ENCODE data around the gene COMMD4. TPM values are rescaled to one million over a fixed set of nuclear protein-coding genes. Genes with fewer than 3 reads are reported as not detected.

COMMD4 gene
- total RNA-seq, 2 donors from 2014 or later, result 24.7 to 27.3 TPM

DNA sequence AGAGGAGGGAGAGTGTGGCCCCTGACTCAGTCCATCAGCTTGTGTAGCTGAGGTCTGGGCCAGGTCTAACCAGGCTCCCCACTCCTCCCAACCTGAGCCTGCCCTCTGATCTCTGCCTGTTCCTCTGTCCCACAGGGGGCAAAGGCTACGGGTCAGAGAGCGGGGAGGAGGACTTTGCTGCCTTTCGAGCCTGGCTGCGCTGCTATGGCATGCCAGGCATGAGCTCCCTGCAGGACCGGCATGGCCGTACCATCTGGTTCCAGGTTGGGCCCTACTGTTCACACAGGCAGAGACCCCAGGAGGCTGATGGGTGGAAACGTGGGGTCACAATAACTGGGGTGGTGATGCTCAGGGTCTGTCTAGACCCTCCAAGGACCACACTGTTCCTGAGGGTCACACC is 17.7 kb downstream of the COMMD4 start:
- ATAC-seq, result no peak
- Mint-ChIP-seq H3K27me3 (no peaks in the 10 kb centered on the region), H3K4me3 (no peak overlapping the region), H3K36me3 (ENCODE audit: low read depth) (no peaks in the 10 kb centered on the region), H3K4me1 (peaks cover 8% of the 10 kb centered on the region), H3K27ac (no peak overlapping the region)
- DNase-seq, result no peak
- no peaks in the 10 kb centered on the region for H3K9me3 ChIP-seq (ENCODE audit: control insufficient read depth, low read length, poor library complexity, severe bottlenecking)

DNA sequence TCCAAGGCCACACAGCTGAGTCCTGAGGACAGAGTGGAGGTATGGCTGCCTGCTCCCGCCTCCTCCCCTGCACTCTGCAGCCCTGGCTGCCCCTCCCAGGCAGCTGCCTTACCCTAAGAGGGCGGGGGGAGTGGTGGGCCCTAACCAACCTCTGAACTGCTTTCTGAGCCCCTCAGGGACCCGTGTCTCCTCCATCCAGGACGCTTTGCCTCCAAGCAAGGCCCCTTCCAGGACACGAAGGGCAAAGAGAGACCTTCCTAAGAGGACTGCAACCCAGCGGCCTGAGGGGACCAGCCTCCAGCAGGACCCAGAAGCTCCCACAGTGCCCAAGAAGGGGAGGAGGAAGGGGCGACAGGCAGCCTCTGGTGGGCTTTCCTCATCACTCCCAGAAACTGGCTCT is 18.6 kb downstream of the COMMD4 start:
- Mint-ChIP-seq H3K27me3 (no peaks in the 10 kb centered on the region), H3K4me3 (no peak overlapping the region), H3K4me1 (peaks cover 6% of the 10 kb centered on the region), H3K27ac (no peak overlapping the region), H3K36me3 (ENCODE audit: low read depth) (no peaks in the 10 kb centered on the region)
- ATAC-seq (no peak), DNase-seq (no peak)
- H3K9me3 ChIP-seq (ENCODE audit: control insufficient read depth, low read length, poor library complexity, severe bottlenecking), result no peaks in the 10 kb centered on the region

DNA sequence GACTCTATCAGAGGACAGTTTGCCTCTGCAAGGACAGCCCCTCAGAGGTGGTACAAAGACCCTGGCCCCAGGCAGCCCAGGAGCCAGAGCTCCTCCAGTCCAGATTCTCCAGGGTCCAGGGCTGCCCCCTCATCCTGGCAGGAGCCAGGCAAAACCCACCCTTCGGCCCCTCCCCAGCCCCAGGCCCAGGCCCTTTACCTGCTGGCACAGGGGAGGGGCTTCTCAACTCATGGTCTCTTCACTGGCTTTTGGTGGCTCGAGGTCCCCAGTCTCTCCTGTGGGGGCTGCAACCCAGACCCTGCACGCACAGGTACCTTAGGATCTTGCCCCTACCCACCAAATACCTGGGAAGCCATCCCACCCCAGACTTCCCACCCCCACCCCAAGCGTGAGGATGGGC is 19.5 kb downstream of the COMMD4 start:
- H3K36me3 Mint-ChIP-seq (ENCODE audit: low read depth), result peaks cover under 1% of the 10 kb centered on the region
- H3K4me1 Mint-ChIP-seq, result peaks cover 3% of the 10 kb centered on the region
- H3K27me3 Mint-ChIP-seq, result no peaks in the 10 kb centered on the region
- ATAC-seq (no peak), DNase-seq (no peak)
- no peak overlapping the region for H3K4me3 Mint-ChIP-seq
- no peaks in the 10 kb centered on the region for H3K9me3 ChIP-seq (ENCODE audit: control insufficient read depth, low read length, poor library complexity, severe bottlenecking)
- no peak overlapping the region for H3K27ac Mint-ChIP-seq

DNA sequence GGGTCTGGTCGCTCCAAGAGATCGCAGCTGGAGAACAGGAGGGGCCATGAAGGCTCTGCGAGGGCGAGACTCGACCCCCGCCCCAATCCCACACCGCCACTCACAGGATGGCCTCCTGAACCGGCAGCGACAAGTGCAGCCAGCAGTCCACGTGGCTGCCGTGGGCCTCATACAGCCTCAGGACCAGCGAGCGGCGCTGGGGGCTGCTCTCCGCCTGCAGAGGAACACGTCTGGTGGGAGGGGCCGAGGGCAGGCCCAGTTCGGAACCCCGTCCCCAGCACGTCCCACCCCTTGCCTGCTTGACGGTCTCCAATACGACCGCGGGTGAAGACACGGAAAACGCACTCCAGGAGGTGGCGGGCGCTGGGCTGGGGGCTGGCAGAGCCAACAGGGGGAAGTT is 20.1 kb downstream of the COMMD4 start:
- H3K9me3 ChIP-seq (ENCODE audit: control insufficient read depth, low read length, poor library complexity, severe bottlenecking), result no peaks in the 10 kb centered on the region
- Mint-ChIP-seq H3K4me1 (peaks cover 5% of the 10 kb centered on the region), H3K27ac (no peak overlapping the region), H3K4me3 (no peak overlapping the region), H3K36me3 (ENCODE audit: low read depth) (peaks cover 2% of the 10 kb centered on the region), H3K27me3 (no peaks in the 10 kb centered on the region)
- DNase-seq (no peak), ATAC-seq (no peak)

DNA sequence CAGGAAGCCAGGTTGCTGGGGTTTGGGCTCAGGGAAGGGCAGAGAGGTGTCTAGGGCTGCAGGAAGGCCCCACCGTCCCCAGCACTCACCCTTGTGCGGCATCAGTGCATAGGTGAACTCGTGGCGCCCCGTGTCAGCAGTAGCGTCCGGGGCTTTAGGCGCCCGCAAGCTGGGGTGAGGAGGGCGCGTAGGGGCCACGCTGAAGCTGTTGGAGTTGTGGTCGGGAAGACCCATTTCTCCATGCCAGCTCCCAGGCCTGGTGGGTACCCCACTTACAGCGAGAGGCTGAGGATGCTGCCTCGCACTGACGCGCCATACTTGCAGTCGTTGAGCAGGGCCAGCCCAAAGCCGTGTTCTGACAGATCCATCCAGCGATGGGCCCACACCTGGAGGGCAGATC is 20.7 kb downstream of the COMMD4 start:
- H3K4me1 Mint-ChIP-seq, result peaks cover 5% of the 10 kb centered on the region
- H3K27ac Mint-ChIP-seq, result no peak overlapping the region
- DNase-seq, result no peak
- H3K4me3 Mint-ChIP-seq, result no peak overlapping the region
- H3K36me3 Mint-ChIP-seq (ENCODE audit: low read depth), result peaks cover 2% of the 10 kb centered on the region
- no peak for ATAC-seq
- H3K9me3 ChIP-seq (ENCODE audit: control insufficient read depth, low read length, poor library complexity, severe bottlenecking), result no peaks in the 10 kb centered on the region
- no peaks in the 10 kb centered on the region for H3K27me3 Mint-ChIP-seq

DNA sequence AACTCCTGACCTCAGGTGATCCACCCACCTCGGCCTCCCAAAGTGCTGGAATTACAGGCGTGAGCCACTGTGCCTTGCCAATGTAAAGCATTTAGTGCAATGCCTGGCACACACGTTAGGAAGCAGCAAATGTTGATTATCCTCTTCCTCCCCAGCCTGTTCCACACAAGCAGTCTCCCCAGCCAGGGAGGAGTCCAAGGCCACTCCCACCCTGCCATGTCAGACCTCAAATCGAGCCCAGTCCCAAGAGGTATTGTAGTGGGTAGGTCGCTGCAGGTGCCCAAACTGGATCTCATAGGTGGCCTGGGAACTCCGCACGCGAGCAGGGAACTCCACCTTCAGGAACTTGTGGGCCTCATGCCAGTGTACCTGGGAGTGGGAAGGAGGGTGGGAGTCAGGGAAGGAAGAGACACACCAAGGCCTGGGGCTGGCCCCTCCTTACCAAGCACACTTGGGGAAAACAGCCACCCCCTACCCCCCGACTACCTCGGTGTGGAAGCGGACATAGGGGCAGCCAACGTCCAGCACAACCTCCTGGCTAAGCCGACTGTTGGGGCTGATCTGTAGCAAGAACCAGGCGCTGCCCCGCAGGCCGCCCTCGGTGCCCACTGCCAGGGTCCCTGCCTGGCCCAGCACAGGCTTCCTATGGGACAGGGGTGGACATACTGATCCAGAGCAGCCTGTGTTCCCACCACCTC is 22.3 kb downstream of the COMMD4 start:
- no peak for ATAC-seq
- Mint-ChIP-seq H3K4me3 (no peak overlapping the region), H3K36me3 (ENCODE audit: low read depth) (peaks cover 2% of the 10 kb centered on the region), H3K27me3 (no peaks in the 10 kb centered on the region), H3K4me1 (peaks cover 5% of the 10 kb centered on the region), H3K27ac (no peak overlapping the region)
- no peak for DNase-seq
- H3K9me3 ChIP-seq (ENCODE audit: control insufficient read depth, low read length, poor library complexity, severe bottlenecking), result no peaks in the 10 kb centered on the region

DNA sequence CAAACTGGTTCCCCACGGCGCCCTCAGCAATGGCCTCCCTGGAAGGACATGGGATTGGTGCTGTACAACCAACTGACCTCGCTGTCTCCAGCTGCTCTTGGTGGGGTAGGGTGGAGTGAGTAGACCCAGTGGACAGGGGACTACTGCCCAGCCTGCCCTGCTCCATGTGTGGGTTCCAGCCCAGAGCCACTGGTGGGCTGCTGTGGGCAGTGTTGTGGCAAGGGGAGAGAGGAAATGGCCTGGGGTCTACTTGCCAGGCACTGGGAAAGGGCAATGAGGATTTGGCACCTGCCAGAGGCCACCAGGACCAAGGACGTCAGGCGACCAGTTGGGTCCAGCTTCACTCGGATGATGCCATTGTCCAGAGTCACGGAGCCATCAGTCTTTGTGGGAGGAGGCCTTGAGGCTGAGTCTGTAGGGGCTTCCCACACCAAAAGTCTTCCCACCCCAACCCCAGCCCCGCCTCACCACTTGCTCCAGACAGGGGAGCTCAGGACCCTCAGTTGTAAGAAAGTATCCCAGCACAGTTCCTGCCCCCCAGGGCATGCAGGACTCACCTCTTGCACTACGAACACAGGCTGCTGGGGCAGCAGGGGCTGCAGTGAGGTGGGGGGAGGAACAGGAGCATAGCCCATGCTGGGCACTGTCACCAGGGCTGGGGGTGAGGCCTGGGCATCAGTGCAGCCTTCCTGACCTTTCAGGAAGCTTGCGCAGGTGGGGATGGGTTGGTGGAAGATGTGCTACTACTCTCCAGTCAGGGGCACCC is 23.1 kb downstream of the COMMD4 start:
- DNase-seq, result no peak
- Mint-ChIP-seq H3K4me3 (no peak overlapping the region), H3K27ac (no peak overlapping the region), H3K4me1 (peaks cover 5% of the 10 kb centered on the region), H3K36me3 (ENCODE audit: low read depth) (peaks cover 2% of the 10 kb centered on the region), H3K27me3 (no peaks in the 10 kb centered on the region)
- ATAC-seq, result no peak
- H3K9me3 ChIP-seq (ENCODE audit: control insufficient read depth, low read length, poor library complexity, severe bottlenecking), result no peaks in the 10 kb centered on the region

DNA sequence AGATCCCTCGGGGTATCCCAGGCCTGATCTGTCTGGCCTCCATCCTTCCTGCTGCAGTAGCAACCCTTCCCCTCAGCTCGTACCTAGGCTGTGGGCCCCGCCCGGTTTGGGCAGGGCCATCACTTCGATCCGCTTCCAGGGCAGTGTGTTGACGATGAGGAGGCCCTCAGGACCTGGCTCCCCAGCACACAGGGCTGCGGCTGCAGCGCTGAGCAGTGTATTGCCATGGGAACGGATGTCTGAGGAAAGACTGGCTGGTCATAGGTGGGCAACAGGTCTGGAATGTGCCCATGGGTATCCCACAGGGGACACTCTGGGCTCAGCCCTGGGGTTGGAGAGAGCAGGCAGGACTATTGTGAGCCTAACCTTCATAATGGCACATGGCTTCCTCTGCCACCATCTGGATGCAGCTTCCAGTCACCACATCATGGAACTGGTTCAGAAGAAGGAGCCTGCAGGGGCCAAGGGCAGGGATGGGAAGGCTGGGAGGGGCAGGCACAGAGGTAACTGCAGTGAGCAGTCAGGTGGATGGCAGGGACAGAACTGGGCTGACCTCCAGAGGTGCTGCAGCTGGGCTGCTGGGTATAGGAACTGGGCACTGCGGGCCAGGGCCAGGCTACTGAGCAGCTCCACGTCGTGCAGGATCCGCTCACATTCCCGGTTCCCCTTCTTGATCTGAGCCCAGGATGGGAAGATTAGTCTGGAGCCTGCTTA is 23.8 kb downstream of the COMMD4 start:
- ATAC-seq (no peak), DNase-seq (no peak)
- no peak overlapping the region for H3K4me3 Mint-ChIP-seq
- H3K9me3 ChIP-seq (ENCODE audit: control insufficient read depth, low read length, poor library complexity, severe bottlenecking), result no peaks in the 10 kb centered on the region
- peaks cover 2% of the 10 kb centered on the region for H3K36me3 Mint-ChIP-seq (ENCODE audit: low read depth)
- H3K27me3 Mint-ChIP-seq, result no peaks in the 10 kb centered on the region
- peak overlapping the region; percentile 74 for H3K27ac Mint-ChIP-seq
- peaks cover 7% of the 10 kb centered on the region for H3K4me1 Mint-ChIP-seq

DNA sequence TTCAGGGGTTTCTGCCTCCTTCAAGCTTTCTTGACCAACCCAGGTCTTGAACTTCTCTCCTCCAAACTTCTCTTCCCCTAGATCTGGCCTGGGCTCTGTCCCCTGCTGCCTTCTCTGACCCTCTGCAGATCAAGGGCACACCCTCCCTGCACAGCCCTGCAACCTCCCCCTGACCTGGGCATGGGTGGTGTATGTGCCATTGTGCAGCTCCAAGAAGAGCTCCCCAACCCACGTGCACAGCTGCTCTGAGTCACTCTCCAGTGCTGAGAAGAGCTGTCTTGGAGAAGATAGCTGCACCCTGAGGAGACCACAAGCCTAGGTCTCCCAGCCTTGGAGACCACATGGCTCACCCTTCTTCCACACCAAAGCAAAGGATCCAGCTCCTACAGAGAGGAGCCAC is 24.5 kb downstream of the COMMD4 start:
- Mint-ChIP-seq H3K27me3 (no peaks in the 10 kb centered on the region), H3K4me1 (peaks cover 7% of the 10 kb centered on the region), H3K4me3 (no peak overlapping the region), H3K27ac (peak overlapping the region; percentile 74), H3K36me3 (ENCODE audit: low read depth) (peaks cover 2% of the 10 kb centered on the region)
- ATAC-seq (no peak), DNase-seq (no peak)
- H3K9me3 ChIP-seq (ENCODE audit: control insufficient read depth, low read length, poor library complexity, severe bottlenecking), result no peaks in the 10 kb centered on the region

DNA sequence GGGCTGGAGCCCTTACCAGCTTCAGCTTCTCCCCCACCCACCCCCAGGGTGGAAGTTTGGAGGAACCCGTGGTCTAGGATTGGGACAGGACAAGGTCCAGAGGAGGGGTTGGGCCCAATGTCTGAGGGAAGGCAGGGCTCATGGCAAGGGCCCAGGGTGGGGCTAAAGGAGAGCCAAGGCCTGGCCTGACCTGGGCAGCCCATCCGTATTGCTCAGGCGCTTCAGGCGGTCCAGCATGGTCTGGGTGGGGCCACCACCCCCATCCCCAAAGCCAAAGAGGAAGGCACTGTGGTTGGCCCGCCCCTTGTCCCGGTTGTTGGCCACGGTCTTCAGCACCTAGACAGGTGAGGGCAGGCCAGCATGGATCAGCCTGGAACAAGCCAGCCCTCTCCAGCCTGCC is 25.0 kb downstream of the COMMD4 start:
- Mint-ChIP-seq H3K4me1 (peaks cover 7% of the 10 kb centered on the region), H3K27ac (peak overlapping the region; percentile 74), H3K36me3 (ENCODE audit: low read depth) (peaks cover 2% of the 10 kb centered on the region), H3K4me3 (no peak overlapping the region), H3K27me3 (no peaks in the 10 kb centered on the region)
- ATAC-seq (no peak), DNase-seq (no peak)
- no peaks in the 10 kb centered on the region for H3K9me3 ChIP-seq (ENCODE audit: control insufficient read depth, low read length, poor library complexity, severe bottlenecking)

DNA sequence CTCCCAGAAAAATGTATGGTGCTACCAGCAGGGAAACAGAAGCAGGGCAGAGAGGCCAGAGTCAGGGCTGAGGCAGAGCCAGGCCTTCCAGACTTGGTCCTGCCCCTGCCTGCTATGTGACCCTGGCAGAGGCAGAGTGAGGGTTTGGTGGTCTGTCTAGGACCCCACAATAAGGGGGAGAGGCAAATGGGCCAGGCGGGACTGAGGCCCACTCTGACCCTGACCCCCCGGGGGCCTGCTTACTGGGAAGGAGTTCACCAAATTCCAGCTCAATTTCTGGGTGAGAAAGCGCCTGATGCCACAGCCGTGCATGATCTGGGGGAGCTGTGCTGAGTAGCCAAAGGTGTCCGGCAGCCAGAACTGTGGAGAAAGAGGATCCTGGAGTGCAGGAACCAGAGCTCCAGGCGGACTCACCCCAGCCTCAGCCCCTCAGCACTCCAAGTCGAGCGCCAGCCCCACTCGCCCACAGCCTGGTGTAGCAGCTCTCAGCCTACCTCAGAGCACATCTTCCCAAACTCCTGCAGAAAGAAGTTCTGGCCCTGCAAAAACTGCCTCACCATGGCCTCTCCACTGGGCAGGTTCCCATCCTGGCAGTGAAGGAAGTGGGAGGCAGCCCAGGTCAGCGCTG is 25.6 kb downstream of the COMMD4 start:
- Mint-ChIP-seq H3K4me1 (peaks cover 7% of the 10 kb centered on the region), H3K4me3 (no peak overlapping the region), H3K27me3 (no peaks in the 10 kb centered on the region), H3K27ac (no peak overlapping the region), H3K36me3 (ENCODE audit: low read depth) (peaks cover 2% of the 10 kb centered on the region)
- no peak for DNase-seq
- no peak for ATAC-seq
- no peaks in the 10 kb centered on the region for H3K9me3 ChIP-seq (ENCODE audit: control insufficient read depth, low read length, poor library complexity, severe bottlenecking)

DNA sequence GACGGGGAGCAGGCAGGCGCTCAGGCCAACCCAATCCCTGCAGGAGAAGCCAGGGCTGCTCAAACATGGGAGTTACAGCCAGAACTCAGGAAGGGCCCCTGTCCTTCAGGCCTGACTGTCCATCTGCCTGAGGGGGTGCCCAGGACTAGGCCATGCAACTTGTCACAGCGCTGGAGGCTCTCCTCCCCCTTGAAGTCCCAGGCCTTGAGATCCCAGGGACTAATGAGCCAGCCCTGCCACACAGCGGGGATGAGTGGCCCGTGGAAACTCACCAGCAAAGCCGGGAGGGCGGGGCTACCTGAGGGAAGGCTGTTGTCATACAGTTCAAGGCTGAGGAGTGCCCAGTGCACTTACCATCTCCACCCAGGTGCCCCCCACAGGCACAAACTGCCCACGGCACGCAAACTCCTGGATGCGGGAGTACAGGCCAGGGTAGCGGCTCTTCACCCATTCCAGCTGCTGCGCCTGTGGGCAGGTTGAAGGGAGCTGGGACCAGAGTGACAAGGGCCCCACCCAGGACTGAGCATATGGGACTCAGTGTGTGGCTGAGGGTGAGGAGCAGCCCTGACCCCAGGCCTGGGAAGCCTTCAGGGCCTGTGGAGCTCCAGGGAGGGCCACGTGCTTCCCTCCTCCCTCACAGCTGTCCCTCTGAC is 26.3 kb downstream of the COMMD4 start:
- Mint-ChIP-seq H3K27me3 (no peaks in the 10 kb centered on the region), H3K36me3 (ENCODE audit: low read depth) (peaks cover 2% of the 10 kb centered on the region), H3K4me1 (peaks cover 7% of the 10 kb centered on the region), H3K27ac (no peak overlapping the region), H3K4me3 (no peak overlapping the region)
- no peak for DNase-seq
- no peaks in the 10 kb centered on the region for H3K9me3 ChIP-seq (ENCODE audit: control insufficient read depth, low read length, poor library complexity, severe bottlenecking)
- no peak for ATAC-seq

Data from T-helper 17 cell (primary cell).